Lower leg skin (tissue), 4 donors: Measurements from ENCODE around the gene RELL2. TPM values are rescaled to one million over a fixed set of nuclear protein-coding genes. Genes with fewer than 3 reads are reported as not detected.

Experiments
- DNase-seq, 2 donors: peaks; one replicate each; pipeline ENCODE4 v3.0.0-alpha.2; 2019; ENCODE audit warnings: low spot score in 2 of 2
- H3K4me3 ChIP-seq: fragments of 200-600 bp; sonication (generic); 2 replicates; pipeline ENCODE4 v1.5.1; 2017; ENCODE audit warnings: mild to moderate bottlenecking, low read depth; ENCODE audit not compliant: poor library complexity, severe bottlenecking
- POLR2A ChIP-seq, 2 donors: fragments of 450-650 bp; IDR thresholded peaks; one replicate each; pipeline ENCODE4 v1.6.1; 2016 to 2017; ENCODE audit warnings: antibody characterized with exemption in 2 of 2, mild to moderate bottlenecking in 1 of 2, moderate library complexity in 1 of 2
- WGBS, 2 donors: methylation state at CpG; one replicate each; pipeline ENCODE4 v1.1.5; 2018; 5-methylcytosine and 5-hydroxymethylcytosine counted together
- intact Hi-C: fragments of 100-400 bp; cut with DNase I; formaldehyde crosslinking; loops from one replicate; pipeline ENCODE4 v1.15.0; 2023; ENCODE audit warnings: low total_unique reads
- total RNA-seq, 4 donors: library from RNA; depleted of rRNA; stranded (reverse); fragments of >200 nt; gene quantifications; one replicate each; pipeline ENCODE4 v1.1.0, GENCODE V29; 2016
- TF ChIP-seq, protein P1 (sequence below), 3 donors: fragments of 450-650 bp; IDR thresholded peaks; one replicate each; pipeline ENCODE4 v1.5.1; 2016; ENCODE audit warnings: antibody characterized with exemption in 3 of 3, mild to moderate bottlenecking in 3 of 3, moderate library complexity in 2 of 3

RELL2 gene
- total RNA-seq, 4 donors from 2014 or later, result 5.9 to 11.4 (median 9.0) TPM

- no peak overlapping the region for H3K4me3 ChIP-seq
- WGBS, 2 donors, result 81 to 92% methylated on average over 17 of the region's 17 CpGs
- TF ChIP-seq POLR2A (IDR thresholded peaks at IDR 0.05), result no peak
- TF ChIP-seq, protein P1, sequence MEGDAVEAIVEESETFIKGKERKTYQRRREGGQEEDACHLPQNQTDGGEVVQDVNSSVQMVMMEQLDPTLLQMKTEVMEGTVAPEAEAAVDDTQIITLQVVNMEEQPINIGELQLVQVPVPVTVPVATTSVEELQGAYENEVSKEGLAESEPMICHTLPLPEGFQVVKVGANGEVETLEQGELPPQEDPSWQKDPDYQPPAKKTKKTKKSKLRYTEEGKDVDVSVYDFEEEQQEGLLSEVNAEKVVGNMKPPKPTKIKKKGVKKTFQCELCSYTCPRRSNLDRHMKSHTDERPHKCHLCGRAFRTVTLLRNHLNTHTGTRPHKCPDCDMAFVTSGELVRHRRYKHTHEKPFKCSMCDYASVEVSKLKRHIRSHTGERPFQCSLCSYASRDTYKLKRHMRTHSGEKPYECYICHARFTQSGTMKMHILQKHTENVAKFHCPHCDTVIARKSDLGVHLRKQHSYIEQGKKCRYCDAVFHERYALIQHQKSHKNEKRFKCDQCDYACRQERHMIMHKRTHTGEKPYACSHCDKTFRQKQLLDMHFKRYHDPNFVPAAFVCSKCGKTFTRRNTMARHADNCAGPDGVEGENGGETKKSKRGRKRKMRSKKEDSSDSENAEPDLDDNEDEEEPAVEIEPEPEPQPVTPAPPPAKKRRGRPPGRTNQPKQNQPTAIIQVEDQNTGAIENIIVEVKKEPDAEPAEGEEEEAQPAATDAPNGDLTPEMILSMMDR (IDR thresholded peaks at IDR 0.05), result no peak
- intact Hi-C loops, result no loop called here
- no peak for DNase-seq
Observed at GRCh38 chr5:141662028-141662427, 25.2 kb downstream of the RELL2 start.

DNA sequence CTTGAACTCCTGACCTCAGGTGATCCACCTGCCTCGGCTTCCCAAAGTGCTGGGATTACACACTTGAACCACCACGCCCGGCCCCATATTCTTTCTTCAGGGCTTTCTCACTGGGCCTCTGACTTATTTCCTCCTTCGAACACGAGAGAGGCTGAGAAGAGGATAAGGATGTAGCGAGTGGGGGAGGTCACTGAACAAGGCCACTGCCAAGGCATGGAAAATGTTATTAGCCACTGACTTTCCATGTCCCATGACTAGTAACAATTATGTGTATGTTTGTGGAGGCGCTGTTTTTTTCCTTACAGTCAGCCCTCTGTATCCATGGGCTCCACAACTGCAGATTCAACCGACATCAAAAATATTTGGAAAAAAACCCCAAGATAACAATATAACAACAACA lies 26.7 kb downstream of the RELL2 start:
- intact Hi-C loops, result no loop called here
- no peak overlapping the region for H3K4me3 ChIP-seq
- no peak for TF ChIP-seq POLR2A (IDR thresholded peaks at IDR 0.05)
- TF ChIP-seq, protein P1 (IDR thresholded peaks at IDR 0.05), result no peak
- WGBS, 2 donors, result 83 to 86% methylated on average over 8 of the region's 8 CpGs
- no peak for DNase-seq

DNA sequence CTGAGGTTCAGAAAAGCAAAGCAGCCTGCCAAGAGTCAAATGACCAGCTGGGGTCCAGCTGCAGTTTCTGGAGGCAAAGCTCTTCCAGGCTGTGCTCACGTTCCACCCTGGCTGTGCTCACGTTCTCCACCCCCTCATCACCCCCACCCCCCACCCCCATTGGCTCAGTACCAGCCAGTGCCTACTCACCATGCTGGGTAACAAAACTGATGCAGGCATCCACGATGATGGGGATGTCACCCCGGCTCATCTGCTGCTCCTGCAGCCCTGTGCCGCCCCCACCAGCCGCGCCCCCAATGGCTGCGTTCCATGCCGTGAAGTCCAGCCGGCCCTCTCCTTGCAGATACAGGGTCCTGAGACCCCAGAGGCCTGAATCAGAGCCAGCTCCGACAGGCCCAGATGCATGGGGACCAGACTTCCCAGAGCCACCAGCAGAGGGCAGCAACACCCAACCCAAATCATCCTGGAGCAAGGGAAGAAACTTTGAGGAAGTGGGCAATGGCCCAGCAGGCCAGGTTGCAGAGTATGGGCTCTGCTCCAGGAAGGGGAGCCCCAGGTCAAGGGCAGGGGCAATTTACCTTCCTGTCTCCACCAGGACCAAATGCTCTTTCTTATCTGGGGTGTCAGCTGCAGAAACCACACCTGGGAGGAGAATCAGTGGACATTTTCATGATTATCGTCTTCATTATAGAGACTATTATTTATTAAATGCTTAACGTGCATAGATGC lies 28.1 kb downstream of the RELL2 start:
- TF ChIP-seq POLR2A (IDR thresholded peaks at IDR 0.05), result no peak
- TF ChIP-seq, protein P1 (IDR thresholded peaks at IDR 0.05), result peak in 1 of 3 donors; percentile 71
- H3K4me3 ChIP-seq, result no peak overlapping the region
- WGBS, 2 donors, result 29 to 42% methylated on average over 13 of the region's 13 CpGs
- intact Hi-C loops, result no loop called here
- peak; percentile 66 to 95 for DNase-seq

DNA sequence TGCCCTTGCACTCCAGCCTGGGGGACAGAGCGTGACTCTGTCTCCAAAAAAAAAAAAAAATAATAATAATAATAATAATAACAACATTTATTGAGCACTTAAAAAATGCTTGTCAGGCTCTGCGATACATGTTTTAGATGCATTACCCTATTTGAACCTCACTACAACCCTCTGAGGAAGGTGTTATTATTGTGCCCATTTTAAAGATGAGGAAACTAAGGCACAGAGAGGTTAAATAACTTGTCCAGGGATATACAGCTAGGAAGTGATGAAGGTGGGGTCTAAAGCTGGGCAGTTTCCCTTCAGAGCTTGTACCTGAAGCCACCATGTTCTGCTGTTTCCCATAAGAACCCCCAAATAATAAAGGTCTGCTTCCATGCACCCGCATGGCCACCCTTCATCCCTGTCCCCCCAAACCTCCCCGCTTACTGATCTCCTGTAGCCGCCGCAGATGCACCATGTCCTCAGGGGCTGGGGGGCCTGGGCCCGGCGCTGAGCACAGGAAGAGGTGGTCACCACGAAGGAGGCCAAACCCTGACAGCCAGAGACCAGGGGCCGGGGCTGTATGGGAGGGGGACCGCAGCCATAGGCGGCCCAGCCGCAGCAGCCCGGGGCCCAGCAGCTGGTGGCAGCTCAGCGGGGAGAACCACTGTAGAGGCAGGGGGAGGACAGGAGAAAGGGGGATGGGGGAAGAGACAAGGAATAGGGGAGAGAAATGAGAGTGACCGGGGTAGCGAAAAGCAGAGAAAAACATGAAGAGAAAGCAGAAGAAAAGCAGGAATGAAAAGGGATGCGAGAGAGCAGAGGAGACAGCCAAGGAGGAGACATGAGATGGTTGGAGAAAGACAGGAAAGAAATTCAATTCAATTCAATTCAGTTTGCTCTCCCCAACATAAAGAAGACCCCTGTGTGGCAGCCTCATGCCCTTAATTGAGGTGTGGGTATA lies 29.5 kb downstream of the RELL2 start:
- DNase-seq, result no peak
- intact Hi-C loops, result no loop called here
- TF ChIP-seq POLR2A (IDR thresholded peaks at IDR 0.05), result no peak
- TF ChIP-seq, protein P1 (IDR thresholded peaks at IDR 0.05), result no peak
- WGBS, 2 donors, result 90 to 94% methylated on average over 18 of the region's 18 CpGs
- H3K4me3 ChIP-seq, result no peak overlapping the region

- 75 to 78% methylated on average over 8 of the region's 8 CpGs for whole genome bisulfite sequencing, 2 donors
- TF ChIP-seq POLR2A (IDR thresholded peaks at IDR 0.05), result no peak
- TF ChIP-seq, protein P1 (IDR thresholded peaks at IDR 0.05), result no peak
Observed at GRCh38 chr5:141668601-141669265, 31.9 kb downstream of the RELL2 start.

More at GRCh38 chr5:141668601-141669265, 31.9 kb downstream of the RELL2 start:
- DNase-seq, result no peak
- no peak overlapping the region for H3K4me3 ChIP-seq
- intact Hi-C loops, result no loop called here
